Bronchial epithelial cell (primary cell): ENCODE measurements around the gene HS1BP3. TPM values are rescaled to one million over a fixed set of nuclear protein-coding genes. Genes with fewer than 3 reads are reported as not detected.

Source experiments
- DNase-seq: peaks from one replicate; pipeline ENCODE4 v3.0.0-alpha.2; 2010; ENCODE audit warnings: low read depth
- FAIRE-seq: peaks from 2 replicates; lab custom pipeline; 2011; peaks lifted over from hg19 to GRCh38; lab: Jason Lieb, UNC
- H3K27me3 ChIP-seq: 2 replicates; pipeline ENCODE4 v1.5.1; 2011; ENCODE audit warnings: low read length; ENCODE audit not compliant: control insufficient read depth, insufficient read depth
- H3K36me3 ChIP-seq: 2 replicates; pipeline ENCODE4 v1.5.1; 2011; ENCODE audit warnings: low read length; ENCODE audit not compliant: control insufficient read depth, insufficient read depth
- H3K4me3 ChIP-seq: 2 replicates; pipeline ENCODE4 v1.5.1; 2011; ENCODE audit warnings: mild to moderate bottlenecking, low read depth, low read length, control low read depth
- total RNA-seq: library from RNA; depleted of rRNA; stranded (reverse); fragments of >200 nt; gene quantifications from 2 replicates; pipeline ENCODE4 v1.2.1, GENCODE V29; 2014
- TF ChIP-seq, protein P1 (sequence below): IDR thresholded peaks from 2 replicates; pipeline ENCODE4 v1.5.1; 2011; ENCODE audit warnings: mild to moderate bottlenecking, moderate library complexity, low read length, control low read depth, inconsistent platforms; ENCODE audit not compliant: insufficient read depth, severe bottlenecking

Gene HS1BP3, protein sequence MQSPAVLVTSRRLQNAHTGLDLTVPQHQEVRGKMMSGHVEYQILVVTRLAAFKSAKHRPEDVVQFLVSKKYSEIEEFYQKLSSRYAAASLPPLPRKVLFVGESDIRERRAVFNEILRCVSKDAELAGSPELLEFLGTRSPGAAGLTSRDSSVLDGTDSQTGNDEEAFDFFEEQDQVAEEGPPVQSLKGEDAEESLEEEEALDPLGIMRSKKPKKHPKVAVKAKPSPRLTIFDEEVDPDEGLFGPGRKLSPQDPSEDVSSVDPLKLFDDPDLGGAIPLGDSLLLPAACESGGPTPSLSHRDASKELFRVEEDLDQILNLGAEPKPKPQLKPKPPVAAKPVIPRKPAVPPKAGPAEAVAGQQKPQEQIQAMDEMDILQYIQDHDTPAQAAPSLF
- total RNA-seq, result 27.6 and 37.8 TPM in 2 replicates

DNA sequence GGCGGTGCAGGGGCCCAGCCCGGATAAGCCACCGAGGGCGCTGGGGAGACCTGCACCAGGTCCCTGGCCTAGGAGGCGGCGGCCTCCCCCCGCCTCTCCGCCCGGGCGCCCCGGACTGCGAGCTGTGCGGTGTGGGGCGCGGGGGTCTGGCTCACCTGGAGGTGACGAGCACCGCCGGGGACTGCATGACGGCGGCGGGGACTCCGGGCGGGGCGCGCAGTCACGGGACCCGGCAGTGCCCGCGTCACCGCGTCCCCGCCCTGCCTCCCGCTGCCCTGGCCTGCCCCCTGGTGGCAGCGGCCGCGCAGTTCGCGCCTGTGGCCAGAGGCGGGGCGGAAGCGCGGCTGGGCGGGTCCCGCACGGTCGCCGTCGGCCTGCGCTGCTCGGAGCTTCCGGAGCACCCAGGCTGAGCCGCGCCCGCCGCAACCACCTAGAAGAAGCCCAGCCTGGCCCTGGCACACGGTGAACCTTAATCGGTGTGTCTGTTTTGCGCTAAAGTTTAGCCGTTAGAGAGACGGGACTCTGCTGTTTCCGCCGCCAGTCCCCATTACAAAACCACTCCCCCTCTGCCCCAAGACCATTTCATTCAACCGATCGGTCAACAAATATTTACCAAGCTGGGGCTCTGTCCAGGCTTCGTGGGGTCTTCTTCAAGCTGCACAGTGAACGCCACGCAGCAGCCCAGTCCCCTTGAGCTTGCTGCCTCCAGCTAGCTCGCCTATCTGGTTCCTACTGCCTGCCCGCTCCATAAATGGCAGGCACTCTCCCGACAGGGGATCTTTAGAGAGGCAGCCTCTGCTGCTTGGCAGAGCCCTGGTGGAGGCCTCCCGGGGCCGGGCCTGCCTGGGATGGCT is at the start of gene HS1BP3:
HS1BP3 (minus strand) TSS at position 222 of the 854 bp plus-strand sequence; CDS start at position 187, 35 bp downstream.
- DNase-seq (peak; percentile 62), FAIRE-seq (no peak)
- TF ChIP-seq, protein P1, sequence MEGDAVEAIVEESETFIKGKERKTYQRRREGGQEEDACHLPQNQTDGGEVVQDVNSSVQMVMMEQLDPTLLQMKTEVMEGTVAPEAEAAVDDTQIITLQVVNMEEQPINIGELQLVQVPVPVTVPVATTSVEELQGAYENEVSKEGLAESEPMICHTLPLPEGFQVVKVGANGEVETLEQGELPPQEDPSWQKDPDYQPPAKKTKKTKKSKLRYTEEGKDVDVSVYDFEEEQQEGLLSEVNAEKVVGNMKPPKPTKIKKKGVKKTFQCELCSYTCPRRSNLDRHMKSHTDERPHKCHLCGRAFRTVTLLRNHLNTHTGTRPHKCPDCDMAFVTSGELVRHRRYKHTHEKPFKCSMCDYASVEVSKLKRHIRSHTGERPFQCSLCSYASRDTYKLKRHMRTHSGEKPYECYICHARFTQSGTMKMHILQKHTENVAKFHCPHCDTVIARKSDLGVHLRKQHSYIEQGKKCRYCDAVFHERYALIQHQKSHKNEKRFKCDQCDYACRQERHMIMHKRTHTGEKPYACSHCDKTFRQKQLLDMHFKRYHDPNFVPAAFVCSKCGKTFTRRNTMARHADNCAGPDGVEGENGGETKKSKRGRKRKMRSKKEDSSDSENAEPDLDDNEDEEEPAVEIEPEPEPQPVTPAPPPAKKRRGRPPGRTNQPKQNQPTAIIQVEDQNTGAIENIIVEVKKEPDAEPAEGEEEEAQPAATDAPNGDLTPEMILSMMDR, result peak; percentile 71
- H3K27me3 ChIP-seq, result no peaks in the 10 kb centered on the region
- peak within 1 kb of the TSS; percentile 73 for H3K4me3 ChIP-seq
- no peaks in the 10 kb centered on the region for H3K36me3 ChIP-seq

DNA sequence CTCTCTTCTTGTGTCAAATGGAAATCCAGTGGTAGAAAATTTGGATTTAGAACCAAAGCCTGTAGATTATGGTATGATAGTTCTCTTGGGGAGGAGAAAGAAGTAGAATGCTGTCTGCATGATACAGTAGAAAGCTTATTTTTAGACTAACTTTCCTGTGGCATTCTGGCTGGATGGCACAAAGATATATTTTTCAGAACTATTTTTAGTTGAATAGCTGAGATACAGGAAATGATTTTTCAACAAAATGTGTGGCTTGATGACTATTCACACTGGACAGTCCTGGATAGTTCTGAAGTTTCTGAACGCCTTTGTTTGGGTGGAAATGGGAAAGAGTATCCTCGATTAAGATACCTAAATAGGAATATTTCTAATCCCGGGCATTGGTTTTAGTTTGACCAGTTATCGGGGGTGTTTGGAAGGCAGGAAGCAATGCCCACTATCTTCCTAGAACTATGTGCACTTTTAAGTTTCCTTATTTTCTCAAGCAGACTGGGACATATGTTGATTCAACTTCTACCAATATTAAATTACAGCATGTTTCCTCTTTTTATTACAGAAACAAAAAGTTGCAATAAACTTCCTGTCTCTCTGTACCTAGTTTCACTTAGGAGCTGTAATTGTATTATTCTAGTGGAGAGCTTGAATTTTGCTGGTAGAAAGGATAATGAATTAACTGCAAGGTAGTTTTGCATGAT is 48.2 kb upstream of the HS1BP3 start:
- no peak for DNase-seq
- FAIRE-seq, result no peak
- Histone ChIP-seq H3K4me3 (no peak overlapping the region), H3K27me3 (no peaks in the 10 kb centered on the region), H3K36me3 (peaks cover 3% of the 10 kb centered on the region)
- TF ChIP-seq, protein P1, result no peak

DNA sequence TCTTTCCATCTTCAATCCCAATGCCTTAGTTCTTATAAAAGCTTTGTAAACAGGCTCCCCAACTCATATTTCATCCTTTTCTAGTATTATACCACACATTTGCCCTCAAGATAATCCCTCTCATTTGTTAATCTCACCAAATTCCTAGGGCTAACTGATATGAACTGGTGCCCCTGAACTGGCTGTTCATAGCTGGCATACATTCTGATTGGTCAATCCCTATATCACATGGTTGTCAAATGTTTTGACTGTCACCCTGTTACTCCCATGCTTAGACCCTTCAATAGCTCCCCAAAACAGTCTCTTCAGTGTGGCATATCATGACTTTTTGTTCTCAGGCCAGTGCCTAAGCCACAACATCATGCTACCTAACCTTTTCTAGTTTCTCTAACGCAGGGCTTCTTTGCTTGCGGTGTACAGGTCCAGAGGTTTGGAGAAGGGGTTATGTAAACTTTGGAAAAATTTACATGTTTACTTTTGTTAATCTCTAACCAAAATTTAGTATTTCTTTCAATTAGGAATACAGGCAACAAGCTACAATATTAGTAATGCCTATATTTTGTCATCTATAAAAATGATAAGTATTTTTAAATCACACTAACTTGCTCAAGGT is 46.5 kb upstream of the HS1BP3 start:
- FAIRE-seq, result no peak
- H3K4me3 ChIP-seq, result no peak overlapping the region
- no peaks in the 10 kb centered on the region for H3K27me3 ChIP-seq
- TF ChIP-seq, protein P1, result no peak
- no peak for DNase-seq
- H3K36me3 ChIP-seq, result peaks cover 3% of the 10 kb centered on the region

DNA sequence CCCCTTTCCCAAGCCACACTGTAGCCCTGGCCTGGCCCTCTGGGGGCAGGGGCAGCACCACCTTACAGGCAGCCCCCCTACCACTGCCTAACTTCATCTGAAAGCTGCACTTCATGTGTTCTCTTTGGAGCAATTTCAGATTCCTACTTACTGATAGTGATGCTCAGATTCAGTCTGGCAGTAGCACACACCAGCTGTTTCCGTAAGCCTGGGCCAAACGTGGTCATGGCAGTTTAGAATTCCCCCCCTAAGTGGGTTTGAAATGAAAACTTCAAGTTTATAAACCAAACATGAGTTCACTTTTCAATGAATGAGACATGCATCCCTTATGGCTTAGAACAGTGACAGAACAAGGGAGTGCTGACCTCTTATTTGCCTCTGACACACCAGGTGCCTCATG is 45.5 kb upstream of the HS1BP3 start:
- peaks cover 3% of the 10 kb centered on the region for H3K36me3 ChIP-seq
- no peaks in the 10 kb centered on the region for H3K27me3 ChIP-seq
- FAIRE-seq, result no peak

DNA sequence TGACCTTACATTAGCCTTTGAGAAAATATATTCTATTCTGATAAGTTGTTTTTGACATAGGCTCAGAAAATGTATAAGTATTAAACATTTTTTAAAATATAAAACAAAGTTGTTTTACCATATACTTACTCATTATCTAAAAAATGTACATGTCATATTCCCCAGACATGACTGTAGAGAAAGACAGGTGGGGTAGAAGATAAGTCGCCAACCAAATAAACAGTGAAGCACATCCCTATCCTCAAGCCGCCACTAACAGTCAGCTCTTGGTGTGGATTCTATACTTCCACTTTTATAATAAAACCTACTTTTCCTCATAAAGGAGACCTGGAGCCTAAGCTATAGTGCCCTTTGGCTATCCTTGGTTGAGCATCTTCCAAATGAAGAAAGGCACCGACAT is 42.4 kb upstream of the HS1BP3 start:
- no peak for FAIRE-seq
- TF ChIP-seq, protein P1, result no peak
- H3K4me3 ChIP-seq, result no peak overlapping the region
- peaks cover 1% of the 10 kb centered on the region for H3K36me3 ChIP-seq
- no peak for DNase-seq
- H3K27me3 ChIP-seq, result no peaks in the 10 kb centered on the region

More for the DNA sequence above, 45.5 kb upstream of the HS1BP3 start:
- H3K4me3 ChIP-seq, result no peak overlapping the region
- DNase-seq, result no peak
- TF ChIP-seq, protein P1, result no peak
